Ovary (tissue), 3 donors: ENCODE results near the gene OR6K2.

Experiments used
- CTCF ChIP-seq, 3 donors: fragments of 450-650 bp in 2 of 3; fragments of 200-600 bp in 1 of 3; IDR thresholded peaks; one replicate each; pipeline versions ENCODE4 v1.5.1 to v1.8.0; 2016 to 2022; ENCODE audit warnings: antibody characterized with exemption in 3 of 3, mild to moderate bottlenecking in 1 of 3
- POLR2A ChIP-seq: fragments of 450-650 bp; IDR thresholded peaks from one replicate; pipeline ENCODE4 v1.6.1; 2017; ENCODE audit warnings: antibody characterized with exemption, mild to moderate bottlenecking, moderate library complexity
- donor health status: DM: no; HTN: no; CAD: no.

DNA sequence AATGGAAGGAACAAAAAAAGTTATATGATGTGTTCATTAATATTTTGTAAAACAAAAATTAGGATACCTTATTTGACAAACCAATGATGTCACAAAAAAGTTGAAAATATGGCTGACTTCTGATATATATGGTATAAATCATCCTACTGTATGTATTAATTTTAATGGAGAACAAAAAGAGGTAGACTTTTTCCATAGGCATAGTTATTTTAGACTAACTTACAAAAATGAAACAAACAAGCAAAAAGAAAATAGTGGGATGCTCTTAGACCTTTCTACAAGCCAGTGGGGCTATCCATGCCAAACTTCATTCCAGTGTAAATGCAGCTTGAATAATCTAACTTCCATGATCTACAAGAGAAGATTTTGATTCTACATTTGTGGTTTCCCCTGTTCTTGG is 13.4 kb downstream of the OR6K2 start:
- TF ChIP-seq CTCF (IDR thresholded peaks at IDR 0.05) (no peak), POLR2A (no peak)
